SU-DHL-6 (cell line): ENCODE measurements around the gene IFT122.

ENCODE experiments used
- H2AFZ ChIP-seq: fragments of 200-600 bp; sonication (generic); 2 replicates; pipeline ENCODE4 v1.6.1; 2014; ENCODE audit warnings: low read depth, mild to moderate bottlenecking, moderate library complexity, mixed read lengths, antibody characterized with exemption, low read length; ENCODE audit not compliant: severe bottlenecking
- H3F3A ChIP-seq: fragments of 200-600 bp; shearing (Covaris generic); 2 replicates; pipeline ENCODE4 v1.6.0; 2016; ENCODE audit warnings: antibody characterized with exemption, mild to moderate bottlenecking; ENCODE audit not compliant: insufficient read depth
- H3K27ac ChIP-seq: fragments of 200-600 bp; sonication (generic); 2 replicates; pipeline ENCODE4 v1.5.1; 2016; ENCODE audit warnings: low read depth, mild to moderate bottlenecking, low read length, moderate library complexity, mixed read lengths
- H3K27me3 ChIP-seq: fragments of 200-600 bp; sonication (generic), shearing (Covaris generic); 2 replicates; pipeline ENCODE4 v1.6.0; 2014; ENCODE audit warnings: mild to moderate bottlenecking, low read length
- H3K36me3 ChIP-seq: fragments of 200-600 bp; sonication (generic); 2 replicates; pipeline ENCODE4 v1.6.1; 2014; ENCODE audit warnings: mild to moderate bottlenecking, low read length, mixed read lengths
- H3K4me2 ChIP-seq: fragments of 300-600, 200-600 bp; shearing (Covaris generic), sonication (generic); 2 replicates; pipeline ENCODE4 v1.6.0; 2014; ENCODE audit warnings: low read length, low read depth, mild to moderate bottlenecking; ENCODE audit not compliant: poor library complexity, severe bottlenecking
- H3K4me3 ChIP-seq: fragments of 200-600 bp; sonication (generic); 2 replicates; pipeline ENCODE4 v1.5.1; 2014; ENCODE audit warnings: antibody characterized with exemption, low read length, mild to moderate bottlenecking, mixed read lengths; ENCODE audit not compliant: insufficient read depth, poor library complexity, severe bottlenecking
- H3K79me2 ChIP-seq: fragments of 200-600 bp; sonication (generic); 2 replicates; pipeline ENCODE4 v1.6.1; 2014; ENCODE audit warnings: mild to moderate bottlenecking, low read length, moderate library complexity; ENCODE audit not compliant: insufficient read depth
- H3K9ac ChIP-seq: fragments of 200-600 bp; sonication (generic); 2 replicates; pipeline ENCODE4 v1.7.0; 2014; ENCODE audit warnings: mild to moderate bottlenecking, low read length
- H3K9me2 ChIP-seq: fragments of 200-600 bp; sonication (generic); replicated peaks from 2 replicates; pipeline ENCODE4 v1.6.1; 2014; ENCODE audit warnings: low read length; ENCODE audit not compliant: insufficient read depth
- H3K9me3 ChIP-seq: fragments of 200-600 bp; sonication (generic); 2 replicates; pipeline ENCODE4 v1.6.1; 2014; ENCODE audit warnings: low read length, mixed read lengths; ENCODE audit not compliant: insufficient read depth
- H4K20me1 ChIP-seq: fragments of 200-600 bp; sonication (generic); 2 replicates; pipeline ENCODE4 v1.6.1; 2014; ENCODE audit warnings: low read depth, mild to moderate bottlenecking, antibody characterized with exemption, low read length, moderate library complexity, mixed read lengths
- CTCF ChIP-seq: fragments of 200-600 bp; sonication (generic); IDR thresholded peaks from one replicate; pipeline ENCODE4 v1.5.1; 2017; ENCODE audit warnings: antibody characterized with exemption, mild to moderate bottlenecking, low read length, moderate library complexity; ENCODE audit not compliant: insufficient read depth, poor library complexity, severe bottlenecking
- EZH2phosphoT487 ChIP-seq: fragments of 200-600 bp; sonication (generic), shearing (Covaris generic); conservative IDR thresholded peaks from 2 replicates; pipeline ENCODE4 v1.6.1; 2018; ENCODE audit warnings: mild to moderate bottlenecking, antibody characterized with exemption, low read length, moderate library complexity, mixed read lengths

Gene IFT122

GRCh38 chr3:129502641-129503408, 62.8 kb downstream of the IFT122 start:
- no peaks in the 10 kb centered on the region for H3K9me3 ChIP-seq
- no peaks in the 10 kb centered on the region for H3K36me3 ChIP-seq
- H4K20me1 ChIP-seq, result no peaks in the 10 kb centered on the region
- no peak overlapping the region for H3K27ac ChIP-seq
- H3K79me2 ChIP-seq, result no peaks in the 10 kb centered on the region
- no peak overlapping the region for H3K4me3 ChIP-seq
- no peak for TF ChIP-seq EZH2phosphoT487
- no peak for TF ChIP-seq CTCF
- H3F3A ChIP-seq, result no peaks in the 10 kb centered on the region
- H3K27me3 ChIP-seq, result no peaks in the 10 kb centered on the region
- no peak overlapping the region for H2AFZ ChIP-seq
- no peak overlapping the region for H3K4me2 ChIP-seq
- H3K9me2 ChIP-seq, result no peaks in the 10 kb centered on the region
- no peak overlapping the region for H3K9ac ChIP-seq

- H3K36me3 ChIP-seq, result no peaks in the 10 kb centered on the region
- no peak overlapping the region for H3K4me3 ChIP-seq
- no peak overlapping the region for H3K9ac ChIP-seq
- TF ChIP-seq EZH2phosphoT487, result no peak
- no peak for TF ChIP-seq CTCF
- H3K27me3 ChIP-seq, result no peaks in the 10 kb centered on the region
- no peak overlapping the region for H2AFZ ChIP-seq
- no peaks in the 10 kb centered on the region for H3F3A ChIP-seq
- no peaks in the 10 kb centered on the region for H3K79me2 ChIP-seq
- H3K9me2 ChIP-seq, result no peaks in the 10 kb centered on the region
- H3K9me3 ChIP-seq, result no peaks in the 10 kb centered on the region
- no peak overlapping the region for H3K27ac ChIP-seq
- H4K20me1 ChIP-seq, result no peaks in the 10 kb centered on the region
- H3K4me2 ChIP-seq, result no peak overlapping the region
Observed at GRCh38 chr3:129503471-129504291, 63.7 kb downstream of the IFT122 start.

- no peaks in the 10 kb centered on the region for H3K27me3 ChIP-seq
- no peak for TF ChIP-seq EZH2phosphoT487
- TF ChIP-seq CTCF, result no peak
- no peak overlapping the region for H3K9ac ChIP-seq
- no peak overlapping the region for H3K27ac ChIP-seq
- no peak overlapping the region for H3K4me2 ChIP-seq
- no peaks in the 10 kb centered on the region for H3K9me2 ChIP-seq
- H4K20me1 ChIP-seq, result no peaks in the 10 kb centered on the region
- no peaks in the 10 kb centered on the region for H3K9me3 ChIP-seq
- no peaks in the 10 kb centered on the region for H3K79me2 ChIP-seq
- no peak overlapping the region for H3K4me3 ChIP-seq
- H2AFZ ChIP-seq, result no peak overlapping the region
- H3F3A ChIP-seq, result no peaks in the 10 kb centered on the region
- H3K36me3 ChIP-seq, result no peaks in the 10 kb centered on the region
Observed at GRCh38 chr3:129504471-129505100, 64.6 kb downstream of the IFT122 start.
